ENCODE measurements around the gene CERS4.

GRCh38 chr19:8210421-8211101 lies 1.4 kb downstream of the CERS4 start:
- TF ChIP-seq CTCF (IDR thresholded peaks at IDR 0.05; ENCODE audit: low read depth, low read length) (no peak), EZH2phosphoT487 (IDR thresholded peaks at IDR 0.05; ENCODE audit: low read depth) (no peak)
